GM21390 (cell line): ENCODE results near the gene PDE4D.
"Not testable (repeated sequence)": the region's sequence is repeated elsewhere in the genome, so short reads cannot be mapped to it uniquely, and the experiment has no call there.

Source experiments
- ATAC-seq: cut with Tn5 transposase; IDR thresholded peaks from one replicate; pipeline ENCODE4 v1.9.1; 2021; ENCODE audit not compliant: unreplicated experiment

Gene PDE4D

DNA sequence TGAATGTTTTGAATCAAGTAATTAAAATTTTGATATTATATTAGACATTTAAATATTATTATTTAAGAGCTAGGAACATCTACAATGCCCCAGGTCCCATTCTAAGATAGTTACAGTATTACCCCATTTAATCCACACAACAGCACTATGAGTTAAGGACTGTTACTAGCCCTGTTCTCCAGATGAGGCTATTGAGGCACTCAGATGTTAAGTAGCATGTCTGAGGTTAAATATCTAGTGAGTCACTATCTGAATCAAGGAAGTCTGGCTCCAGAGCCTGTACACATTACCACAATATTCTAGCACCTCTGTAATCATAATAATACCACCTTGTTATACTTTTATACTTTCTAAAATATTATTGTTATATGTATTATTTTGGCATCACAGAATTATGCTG, 304.6 kb downstream of the PDE4D start:
- no peak for ATAC-seq

DNA sequence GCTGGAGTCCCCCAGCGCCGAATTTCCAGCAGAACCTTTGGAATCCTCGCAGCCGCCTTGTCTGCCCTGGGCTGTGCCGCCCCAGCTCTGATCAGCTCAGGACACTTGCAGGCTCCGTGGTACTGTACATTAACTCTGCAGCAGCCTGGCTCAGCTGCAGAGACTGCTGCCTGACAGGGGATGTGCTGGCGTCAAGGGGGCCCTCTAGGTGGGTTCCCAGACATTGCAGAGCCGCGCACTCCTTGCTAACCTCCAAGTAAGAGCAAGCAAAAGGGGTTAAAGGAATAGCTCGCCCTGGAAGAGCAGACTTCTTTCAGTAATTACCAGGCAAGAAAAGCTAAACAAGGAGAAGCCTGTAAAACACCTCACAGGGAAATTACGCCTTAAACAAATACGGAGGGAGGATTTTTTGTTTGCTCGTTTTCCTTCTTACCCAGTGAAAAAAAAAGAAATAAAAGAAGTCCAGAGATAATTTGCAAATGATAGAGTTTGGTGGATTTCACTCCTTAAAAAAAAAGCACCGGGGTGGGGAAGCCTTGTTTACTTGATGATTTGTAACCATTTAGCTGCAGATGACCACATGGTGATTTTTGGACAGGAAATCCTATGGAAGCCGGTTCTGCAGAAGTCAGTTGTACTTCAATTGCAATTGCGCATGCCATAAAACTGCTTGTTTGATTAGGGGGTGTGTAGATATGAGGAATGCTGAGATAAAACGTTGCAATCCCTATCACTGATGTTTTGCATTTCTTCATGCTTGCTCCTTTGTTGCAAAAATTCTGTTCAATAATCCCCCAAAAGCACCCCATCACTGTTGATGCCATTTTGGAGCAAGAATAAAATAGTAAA, 305.8 kb downstream of the PDE4D start:
- no peak for ATAC-seq

DNA sequence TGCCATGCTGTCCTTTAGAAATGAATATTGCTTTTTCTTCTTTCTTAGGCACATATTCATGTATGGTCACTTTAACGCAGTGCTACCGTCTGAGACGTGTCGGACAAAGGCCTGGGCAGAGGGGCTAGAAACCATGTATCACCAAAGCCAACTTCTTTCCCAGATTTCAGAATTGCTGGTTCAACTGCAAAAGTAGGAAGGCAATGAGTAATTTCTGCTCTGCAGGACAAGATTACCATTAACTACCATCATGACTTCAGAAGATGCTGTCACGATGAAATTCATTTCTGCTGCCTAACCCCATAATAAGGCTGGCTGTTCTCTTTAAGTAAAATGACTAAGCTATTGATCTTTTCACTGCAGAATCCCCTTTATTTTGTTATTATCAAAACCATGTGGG, 306.7 kb downstream of the PDE4D start:
- ATAC-seq = no peak

DNA sequence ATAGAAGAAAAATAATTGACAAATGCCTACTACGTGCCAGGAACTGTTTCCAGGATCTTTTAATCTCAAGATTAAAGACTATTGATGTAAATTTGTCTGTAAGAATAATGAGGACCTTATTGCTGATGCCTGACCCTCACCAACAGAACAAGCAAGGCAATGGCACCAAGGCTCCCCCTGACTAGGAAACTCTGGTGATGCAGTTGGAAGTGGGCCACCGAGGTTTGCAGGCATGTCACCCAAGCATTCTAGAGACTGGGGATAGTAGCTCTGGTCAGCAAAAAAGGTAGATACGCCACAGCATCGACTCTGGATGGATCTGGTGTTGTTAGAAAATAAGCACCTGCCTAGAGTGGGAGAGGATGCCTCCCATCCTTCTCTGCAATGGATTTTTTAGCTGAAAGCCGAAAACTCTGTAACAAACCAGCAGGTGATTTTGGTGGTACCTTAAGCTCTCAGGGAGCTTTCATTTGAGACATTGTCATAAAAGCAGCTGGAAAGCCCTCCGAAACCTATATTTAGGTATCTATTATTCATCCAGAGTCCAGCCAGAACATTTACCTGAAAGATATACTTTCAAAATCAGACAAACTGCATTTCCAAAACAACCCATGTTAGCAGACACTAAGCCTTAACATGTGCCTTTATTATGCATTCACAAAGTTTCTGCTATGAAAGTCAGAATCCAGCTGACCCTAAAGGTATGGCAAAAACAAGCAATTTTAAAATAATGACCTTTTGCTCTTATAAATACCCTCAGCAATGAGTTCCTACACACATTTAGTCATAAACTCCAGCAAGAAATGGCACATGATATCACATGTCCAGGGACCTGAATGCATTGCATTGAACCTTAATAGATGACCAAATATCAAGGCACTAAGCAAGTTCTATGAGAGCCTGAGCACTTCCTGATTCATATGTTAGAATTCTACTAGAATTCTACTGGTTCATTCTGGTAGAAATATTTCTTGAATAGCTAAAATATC, 308.4 kb downstream of the PDE4D start:
- no peak for ATAC-seq

DNA sequence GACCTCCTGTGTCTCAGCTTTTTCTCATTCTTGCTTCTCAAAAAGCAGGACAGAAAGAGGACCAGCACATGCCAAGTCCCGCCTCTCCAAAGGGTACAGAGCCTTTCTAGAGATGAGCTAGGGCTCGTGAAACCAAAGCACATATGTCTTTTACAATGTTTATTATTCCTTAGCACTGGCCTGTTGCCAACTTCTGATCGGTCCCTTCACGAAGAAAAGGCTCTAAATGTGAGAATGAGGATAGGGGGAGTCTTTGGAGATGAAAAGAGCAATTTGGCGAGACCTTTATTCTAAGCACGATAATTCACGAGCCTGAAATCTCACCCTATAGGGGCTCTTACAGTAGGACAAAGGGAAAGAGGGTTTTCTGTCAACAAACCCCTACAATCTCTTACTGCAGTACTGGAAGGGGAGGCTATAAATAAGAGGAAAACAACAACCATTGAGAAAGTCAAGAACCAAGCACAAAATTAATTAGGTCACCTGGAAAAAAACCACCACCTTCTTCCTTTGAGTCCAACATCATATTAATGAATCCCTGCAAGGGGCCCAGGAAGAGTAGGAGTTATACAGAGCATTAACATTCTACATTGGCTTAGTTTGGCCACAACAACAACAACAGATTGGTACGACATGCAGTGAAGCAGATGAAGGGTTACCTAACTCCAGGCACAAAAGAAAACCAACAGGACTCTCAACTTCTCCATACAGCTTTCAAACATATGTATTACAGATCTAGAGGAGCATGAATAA, 309.5 kb downstream of the PDE4D start:
- no peak for ATAC-seq

DNA sequence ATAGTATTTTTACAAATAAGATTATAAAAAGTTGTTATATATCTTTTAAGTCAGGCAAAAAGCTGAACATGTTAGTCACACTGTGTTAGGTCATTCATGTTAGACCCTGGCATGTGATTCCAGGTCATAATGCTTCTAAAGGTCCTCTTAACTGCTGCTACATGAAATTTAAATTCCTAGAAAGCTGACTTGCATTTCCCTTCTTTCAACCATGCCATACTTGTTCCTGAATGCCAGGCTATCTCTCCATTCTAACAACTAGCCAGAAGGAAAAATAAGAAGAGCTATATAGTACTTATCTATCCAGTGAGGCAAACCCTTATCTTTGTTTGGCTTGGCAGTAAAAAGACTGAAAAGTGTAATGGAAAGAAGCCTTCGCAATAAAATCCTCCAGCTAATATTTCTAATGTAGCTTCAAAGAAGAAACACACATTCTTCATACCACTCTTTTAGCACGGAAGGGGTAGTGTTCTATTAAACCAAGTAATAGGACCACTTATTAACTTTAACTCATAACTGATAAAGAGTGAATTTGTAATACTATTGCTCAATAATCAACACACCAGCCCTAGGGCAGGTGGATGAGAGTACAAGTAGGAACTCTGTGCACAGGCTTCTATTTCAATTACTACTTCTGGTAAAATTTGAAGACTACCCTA, 310.2 kb downstream of the PDE4D start:
- no peak for ATAC-seq

DNA sequence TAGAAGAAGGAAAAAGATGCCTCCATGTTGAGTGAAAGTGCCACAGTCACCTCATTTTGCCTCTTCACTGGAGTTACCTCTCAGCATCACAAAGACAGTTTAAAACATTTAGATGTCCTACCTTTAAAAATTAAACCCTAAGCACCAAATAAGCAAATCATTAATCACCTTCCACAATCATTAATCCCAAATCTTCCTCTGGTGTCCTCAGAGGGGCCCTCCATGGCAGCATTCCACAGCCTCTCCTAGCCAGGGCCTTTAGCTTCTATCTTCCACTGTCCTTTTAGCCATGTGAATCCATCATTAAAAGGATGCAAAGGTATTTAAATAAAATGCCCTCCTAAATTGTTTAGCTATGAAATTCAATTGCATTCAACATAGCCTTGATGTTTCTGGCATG, 310.8 kb downstream of the PDE4D start:
- no peak for ATAC-seq

DNA sequence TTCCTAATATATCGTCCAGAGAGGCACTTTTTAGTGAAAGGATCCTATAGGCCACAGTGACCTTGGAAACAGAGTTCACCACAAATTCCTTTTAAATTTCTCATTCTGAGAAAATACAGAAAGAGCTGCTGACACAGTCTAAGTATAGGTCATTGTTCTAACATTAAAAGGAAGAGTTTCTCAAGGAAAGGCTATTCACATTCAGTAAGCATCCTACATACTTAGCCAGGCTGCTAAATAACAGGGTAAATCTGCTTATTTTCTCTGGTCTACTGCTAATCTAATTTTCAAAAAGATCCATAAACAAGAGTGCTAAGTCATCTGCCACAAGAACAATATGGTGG, 313.7 kb downstream of the PDE4D start:
- no peak for ATAC-seq

DNA sequence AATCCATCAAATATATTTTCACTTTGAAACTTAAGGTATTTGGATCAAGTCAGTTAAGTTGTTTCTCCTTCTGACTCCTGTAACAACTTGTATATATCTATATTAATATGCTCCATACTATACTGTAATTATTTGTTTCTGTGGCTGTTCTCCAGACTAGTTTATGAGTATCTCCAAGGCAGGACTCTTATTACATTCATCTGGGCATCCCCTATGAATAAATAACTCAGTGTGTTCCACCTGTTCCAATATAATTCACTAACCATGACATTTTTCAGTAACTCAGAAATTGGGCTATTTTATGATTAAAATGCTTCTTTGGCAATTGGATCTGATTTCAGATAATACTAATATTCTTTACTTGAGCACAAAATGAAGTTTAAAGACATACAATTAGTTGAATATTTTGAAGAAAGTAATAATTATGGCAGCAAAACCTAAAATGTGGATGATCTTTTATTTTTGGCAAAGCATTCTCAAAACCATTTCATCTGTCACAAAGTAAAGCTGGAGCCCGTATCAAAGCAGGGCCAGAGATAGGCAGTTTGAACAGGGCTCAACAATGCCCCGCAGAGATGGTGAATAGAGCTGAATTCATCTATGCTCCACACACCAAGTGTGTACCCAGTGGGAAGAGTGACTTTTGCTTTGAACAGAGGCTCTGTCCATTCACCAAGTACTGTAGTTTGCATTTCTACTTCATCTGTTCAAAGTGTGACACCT, 314.3 kb downstream of the PDE4D start:
- ATAC-seq = no peak

DNA sequence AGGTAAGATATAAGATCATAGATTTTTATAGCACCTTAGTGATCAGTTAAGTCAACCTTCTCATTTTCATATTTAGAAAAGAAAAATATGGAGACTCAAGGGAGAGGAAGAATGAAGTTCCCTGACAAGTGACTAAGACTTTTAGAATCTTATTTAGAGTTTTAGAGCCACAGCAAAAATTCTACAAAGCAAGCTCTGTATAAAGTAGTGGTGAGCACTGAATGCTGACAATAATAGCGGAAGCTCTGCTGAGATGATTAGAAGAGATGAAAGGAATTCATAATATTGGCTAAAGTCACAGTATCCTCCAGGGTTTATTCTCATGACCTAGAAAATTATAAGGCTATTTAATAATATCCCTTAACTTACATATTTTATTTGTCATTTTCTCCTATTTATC, 316.0 kb downstream of the PDE4D start:
- no peak for ATAC-seq

DNA sequence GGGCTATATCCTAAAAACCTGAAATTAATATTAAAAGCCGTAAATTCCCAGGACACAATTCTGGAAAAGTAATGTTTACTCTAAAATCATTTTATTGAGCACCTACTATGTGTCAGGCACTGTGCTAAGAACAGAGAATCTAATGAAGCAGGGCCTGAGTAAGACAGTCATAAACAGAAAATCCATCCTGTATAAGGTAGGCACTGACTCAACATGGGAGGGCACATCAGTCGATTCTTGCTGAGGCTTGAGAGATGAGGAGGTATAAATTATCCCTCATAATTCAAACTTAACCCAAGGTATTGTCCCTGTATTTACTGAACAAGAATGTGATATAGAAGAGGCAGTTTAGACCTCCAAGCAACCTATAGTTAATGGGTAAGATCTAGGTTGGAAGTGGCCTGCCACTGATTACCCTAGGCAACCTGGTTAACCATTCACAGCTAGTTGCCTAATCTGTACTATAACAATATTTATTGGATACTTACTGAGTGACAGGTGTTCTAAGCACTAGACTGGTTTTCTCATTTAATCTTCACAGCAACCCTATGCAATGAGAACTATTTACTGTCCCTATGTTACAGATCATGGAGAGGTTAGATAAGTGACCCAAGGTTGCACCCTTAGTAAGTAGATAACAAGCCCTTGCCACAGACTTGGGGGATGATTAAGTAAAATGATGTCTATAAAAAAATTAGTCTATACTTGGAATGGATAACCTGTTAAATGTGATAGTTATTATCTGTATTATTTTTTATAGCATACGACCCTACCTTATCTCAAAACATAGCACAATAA, 317.7 kb downstream of the PDE4D start:
- no peak for ATAC-seq

DNA sequence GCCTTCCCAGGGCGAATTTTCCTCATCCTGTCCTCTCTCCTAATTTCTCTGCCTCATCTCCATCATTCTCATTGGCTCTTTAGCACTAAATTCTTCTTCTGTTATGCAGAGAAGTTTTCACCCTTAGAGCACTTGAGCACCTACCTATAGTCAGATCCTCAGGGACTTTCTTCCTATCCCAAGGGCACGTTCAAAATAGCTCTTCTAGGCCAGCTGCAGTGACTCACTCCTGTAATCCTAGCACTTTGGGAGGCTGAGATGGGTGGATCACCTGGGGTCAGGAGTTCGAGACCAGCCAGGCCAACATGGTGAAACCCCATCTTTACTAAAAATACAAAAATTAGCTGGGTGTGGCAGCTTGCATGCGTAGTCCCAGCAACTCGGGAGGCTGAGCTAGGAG, 320.0 kb downstream of the PDE4D start:
- ATAC-seq = not testable (repeated sequence)

DNA sequence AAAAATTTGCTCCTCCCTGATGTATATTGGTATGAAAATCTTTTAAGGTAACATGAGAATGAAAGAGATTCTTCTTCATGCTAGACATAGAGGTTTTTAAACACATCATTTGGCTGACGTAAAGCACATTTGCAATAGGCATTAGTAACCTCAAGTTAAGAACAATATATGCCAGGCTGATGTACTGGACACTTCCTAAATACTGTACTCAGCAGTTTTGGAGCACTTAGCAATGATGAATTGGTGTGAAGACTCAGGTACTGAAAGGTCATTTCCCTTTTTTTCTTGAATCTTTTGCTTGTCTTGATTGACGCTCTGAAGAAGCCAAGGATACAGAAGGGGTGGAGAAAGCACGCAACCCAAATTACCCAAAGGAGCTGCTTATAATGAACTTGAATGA, 322.5 kb downstream of the PDE4D start:
- ATAC-seq = no peak

DNA sequence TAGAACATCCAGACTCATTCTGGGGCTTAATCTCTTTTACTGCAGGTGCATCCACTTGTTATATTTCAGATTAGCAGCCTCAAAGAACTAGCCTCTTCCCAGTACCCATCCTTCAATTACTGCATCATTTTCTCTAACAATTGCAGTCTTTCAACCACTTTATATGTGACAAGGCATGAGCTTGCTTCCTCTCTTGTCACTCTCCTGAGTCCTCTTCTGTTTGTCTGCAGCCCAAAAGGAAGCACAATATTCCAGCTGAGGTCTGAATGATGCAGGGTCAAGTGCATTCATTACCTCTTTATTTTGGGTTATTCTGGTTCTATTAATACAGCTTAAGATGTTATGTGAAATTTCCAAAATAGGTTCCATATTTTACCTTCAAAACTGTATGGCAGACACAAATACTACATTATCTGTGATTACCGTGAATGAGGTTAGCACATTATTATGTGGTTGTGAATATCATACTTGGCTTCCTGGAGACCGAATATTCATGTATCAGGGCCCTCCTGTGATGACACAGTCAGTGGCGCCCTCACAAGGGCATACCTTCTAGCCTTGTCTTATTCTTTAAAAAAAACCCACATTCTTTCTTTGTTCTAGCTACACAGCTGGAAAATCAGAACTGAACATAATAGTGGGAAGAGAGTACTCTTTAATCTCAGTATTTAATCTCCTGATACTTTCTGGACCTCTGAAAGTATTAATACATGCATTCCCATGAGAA, 323.8 kb downstream of the PDE4D start:
- no peak for ATAC-seq

DNA sequence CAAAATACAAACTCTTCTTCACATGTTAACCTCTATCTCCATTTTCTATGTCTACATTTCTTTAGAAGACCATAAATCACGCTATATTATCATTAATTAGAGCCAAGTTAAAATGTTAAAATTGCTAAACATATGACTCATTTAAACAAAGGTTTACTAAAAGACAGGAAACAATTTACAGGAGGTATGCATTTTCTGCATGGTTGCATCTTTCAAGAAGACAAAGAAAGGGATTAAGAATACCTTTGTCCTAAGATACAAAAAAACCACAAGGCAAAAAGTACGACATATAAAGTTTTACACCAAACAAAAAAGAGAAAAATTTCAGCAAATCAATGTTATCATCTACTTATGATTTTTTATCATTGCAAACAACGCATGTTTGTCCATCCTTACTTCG, 324.4 kb downstream of the PDE4D start:
- ATAC-seq = no peak

DNA sequence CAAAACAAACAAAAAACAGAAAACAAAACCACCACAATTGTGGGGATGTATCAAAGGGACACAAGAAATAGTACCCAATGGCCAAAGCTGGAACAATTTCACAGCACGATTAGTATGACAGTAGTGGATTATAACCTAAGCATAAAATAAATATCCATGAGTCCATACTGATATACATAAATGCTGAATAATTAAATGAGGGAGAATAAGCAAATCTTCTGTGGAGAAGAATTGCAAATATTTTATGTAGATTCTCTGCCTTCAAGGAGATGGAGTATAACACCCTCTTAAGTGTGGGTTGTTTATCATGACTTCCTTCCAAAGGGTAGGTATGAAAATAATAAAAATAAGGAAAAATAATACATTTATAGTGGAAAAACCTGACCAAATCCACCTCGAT, 325.4 kb downstream of the PDE4D start:
- ATAC-seq = no peak

DNA sequence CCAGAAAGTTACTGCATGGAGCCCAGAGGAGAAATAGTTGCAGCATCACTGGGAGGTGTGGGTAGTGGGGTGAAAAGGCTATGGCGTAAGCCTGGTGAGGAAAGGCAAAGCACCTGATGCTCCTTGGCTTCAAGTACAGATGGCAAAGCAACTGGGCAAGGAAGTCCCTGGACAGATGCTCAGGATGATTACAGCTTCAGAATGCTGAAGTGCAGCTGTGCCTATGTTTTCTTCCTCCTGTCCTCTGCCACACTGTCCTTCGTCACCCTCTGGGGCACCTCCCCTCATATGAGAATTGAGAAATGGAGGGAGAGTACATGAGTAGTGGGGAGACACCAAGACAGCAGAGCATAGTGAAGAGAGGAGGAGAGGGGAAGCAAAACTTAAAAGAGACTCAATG, 328.0 kb downstream of the PDE4D start:
- ATAC-seq = no peak

DNA sequence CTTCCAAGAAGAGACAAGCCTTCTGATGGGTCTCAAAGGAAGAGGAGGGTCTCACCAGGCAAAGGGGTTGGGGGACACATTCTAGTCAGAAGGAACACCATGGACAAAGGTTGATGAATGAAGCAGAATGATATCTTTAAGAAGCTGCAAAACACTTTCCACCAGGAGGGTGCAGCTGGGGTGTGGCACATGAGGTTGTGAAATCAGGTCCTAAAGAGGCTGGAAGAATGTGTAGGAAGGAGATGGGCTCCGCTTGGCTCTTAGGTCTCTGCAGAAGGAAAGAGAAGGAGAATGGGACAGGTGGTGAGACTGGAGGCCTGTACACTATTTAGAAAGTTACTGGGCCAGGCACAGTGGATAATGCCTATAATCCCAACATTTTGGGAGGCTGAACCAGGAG, 328.6 kb downstream of the PDE4D start:
- ATAC-seq = no peak
